NCI-H2196 treated with DMSO at 0.1 percent for 48 hours (cell line): ENCODE results near the gene CLDN12.

ENCODE experiments used
- DNase-seq: peaks from one replicate; lab custom pipeline; 2025; ENCODE audit not compliant: unreplicated experiment; lab: John Stamatoyannopoulos, UW

Gene CLDN12

GRCh38 chr7:90403174-90404113, at the start of gene CLDN12:
Gene CLDN12 (plus strand): TSS chr7:90403461. CDS start chr7:90412677, 9,216 bp downstream.
- peak; percentile 86 for DNase-seq

- DNase-seq = no peak
Measured at GRCh38 chr7:90383422-90383821, 19.8 kb upstream of the CLDN12 start.

- DNase-seq = no peak
Measured at GRCh38 chr7:90383861-90384260, 19.4 kb upstream of the CLDN12 start.

- DNase-seq = no peak
Measured at GRCh38 chr7:90384433-90384832, 18.8 kb upstream of the CLDN12 start.

- no peak for DNase-seq
Measured at GRCh38 chr7:90387470-90388240, 15.6 kb upstream of the CLDN12 start.

- no peak for DNase-seq
Measured at GRCh38 chr7:90390926-90391325, 12.3 kb upstream of the CLDN12 start.

GRCh38 chr7:90391488-90391887, 11.8 kb upstream of the CLDN12 start:
- no peak for DNase-seq

GRCh38 chr7:90396420-90396819, 6.8 kb upstream of the CLDN12 start:
- no peak for DNase-seq

GRCh38 chr7:90401989-90402388, 1.3 kb upstream of the CLDN12 start:
- peak; percentile 67 for DNase-seq

GRCh38 chr7:90402785-90403173, 482 bp upstream of the CLDN12 start:
- no peak for DNase-seq

GRCh38 chr7:90404777-90405176, 1.5 kb downstream of the CLDN12 start:
- no peak for DNase-seq

- DNase-seq = no peak
Measured at GRCh38 chr7:90407484-90407821, 4.2 kb downstream of the CLDN12 start.

- no peak for DNase-seq
Measured at GRCh38 chr7:90408142-90408541, 4.9 kb downstream of the CLDN12 start.

- DNase-seq = no peak
Measured at GRCh38 chr7:90409667-90410066, 6.4 kb downstream of the CLDN12 start.

- peak; percentile 31 for DNase-seq
Measured at GRCh38 chr7:90411510-90411909, 8.2 kb downstream of the CLDN12 start.

GRCh38 chr7:90412458-90413184, 9.4 kb downstream of the CLDN12 start:
- DNase-seq = no peak

- no peak for DNase-seq
Measured at GRCh38 chr7:90413185-90413528, 9.9 kb downstream of the CLDN12 start.

GRCh38 chr7:90421651-90422050, 18.4 kb downstream of the CLDN12 start:
- no peak for DNase-seq

- no peak for DNase-seq
Measured at GRCh38 chr7:90424720-90425119, 21.5 kb downstream of the CLDN12 start.

- DNase-seq = no peak
Measured at GRCh38 chr7:90425376-90425775, 22.1 kb downstream of the CLDN12 start.

- DNase-seq = no peak
Measured at GRCh38 chr7:90430614-90431460, 27.6 kb downstream of the CLDN12 start.
